ENCODE measurements around the gene IRF4.

Gene IRF4

GRCh38 chr6:437037-437392 is 45.5 kb downstream of the IRF4 start:
- no peak for TF ChIP-seq CTCF (IDR thresholded peaks at IDR 0.05; ENCODE audit: control insufficient read depth, insufficient read depth, low read depth, low read length, missing control alignments)
- no peak for DNase-seq (ENCODE audit: low read depth)
- H3K4me3 ChIP-seq (ENCODE audit: control insufficient read depth, low read depth, low read length), result no peak overlapping the region

GRCh38 chr6:438634-439170 is 47.1 kb downstream of the IRF4 start:
- H3K4me3 ChIP-seq (ENCODE audit: control insufficient read depth, low read depth, low read length), result no peak overlapping the region
- no peak for TF ChIP-seq CTCF (IDR thresholded peaks at IDR 0.05; ENCODE audit: control insufficient read depth, insufficient read depth, low read depth, low read length, missing control alignments)

GRCh38 chr6:439641-440167 is 48.2 kb downstream of the IRF4 start:
- TF ChIP-seq CTCF (IDR thresholded peaks at IDR 0.05; ENCODE audit: control insufficient read depth, insufficient read depth, low read depth, low read length, missing control alignments), result no peak

More at GRCh38 chr6:438634-439170, 47.1 kb downstream of the IRF4 start:
- no peak for DNase-seq (ENCODE audit: low read depth)

GRCh38 chr6:441126-441920 is 49.8 kb downstream of the IRF4 start:
- DNase-seq (ENCODE audit: low read depth), result no peak
- no peak for TF ChIP-seq CTCF (IDR thresholded peaks at IDR 0.05; ENCODE audit: control insufficient read depth, insufficient read depth, low read depth, low read length, missing control alignments)
- H3K4me3 ChIP-seq (ENCODE audit: control insufficient read depth, low read depth, low read length), result no peak overlapping the region

More at GRCh38 chr6:439641-440167, 48.2 kb downstream of the IRF4 start:
- DNase-seq (ENCODE audit: low read depth), result no peak
- H3K4me3 ChIP-seq (ENCODE audit: control insufficient read depth, low read depth, low read length), result no peak overlapping the region

GRCh38 chr6:443621-444159 is 52.1 kb downstream of the IRF4 start:
- no peak for TF ChIP-seq CTCF (IDR thresholded peaks at IDR 0.05; ENCODE audit: control insufficient read depth, insufficient read depth, low read depth, low read length, missing control alignments)
- no peak for DNase-seq (ENCODE audit: low read depth)
- H3K4me3 ChIP-seq (ENCODE audit: control insufficient read depth, low read depth, low read length), result no peak overlapping the region

GRCh38 chr6:444653-445275 is 53.2 kb downstream of the IRF4 start:
- no peak for TF ChIP-seq CTCF (IDR thresholded peaks at IDR 0.05; ENCODE audit: control insufficient read depth, insufficient read depth, low read depth, low read length, missing control alignments)
- no peak overlapping the region for H3K4me3 ChIP-seq (ENCODE audit: control insufficient read depth, low read depth, low read length)
- no peak for DNase-seq (ENCODE audit: low read depth)

All from AG09309 (cell line).